Thyroid gland (tissue), 4 donors: ENCODE results near the gene ANKRD39. TPM values are rescaled to one million over a fixed set of nuclear protein-coding genes. Genes with fewer than 3 reads are reported as not detected.
"Not testable (repeated sequence)": the region's sequence is repeated elsewhere in the genome, so short reads cannot be mapped to it uniquely, and the experiment has no call there.

Experiments
- DNase-seq, 2 donors: peaks; one replicate each; pipeline ENCODE4 v3.0.0-alpha.2; 2019
- H3K27ac ChIP-seq, 3 donors: fragments of 200-600 bp; sonication (generic); 1 replicate in 2 of 3; 2 replicates in 1 of 3; pipeline ENCODE4 v1.5.1; 2016 to 2019; ENCODE audit warnings: mild to moderate bottlenecking in 1 of 3, moderate library complexity in 1 of 3
- H3K27me3 ChIP-seq: fragments of 200-600 bp; sonication (generic); one replicate; pipeline ENCODE4 v1.5.1; 2019
- H3K36me3 ChIP-seq, 2 donors: fragments of 200-600 bp; sonication (generic); one replicate each; pipeline ENCODE4 v1.5.1; 2016 to 2019
- H3K4me1 ChIP-seq, 2 donors: fragments of 200-600 bp; sonication (generic); one replicate each; pipeline ENCODE4 v1.5.1; 2017 to 2019
- H3K4me3 ChIP-seq, 3 donors: fragments of 200-600 bp; sonication (generic); replicated peaks in 1 of 3; 1 replicate in 2 of 3; 2 replicates in 1 of 3; pipeline ENCODE4 v1.5.1; 2016; ENCODE audit warnings: mild to moderate bottlenecking in 1 of 3
- H3K9me3 ChIP-seq: fragments of 200-600 bp; sonication (generic); one replicate; pipeline ENCODE4 v1.5.1; 2017
- POLR2A ChIP-seq, 2 donors: fragments of 450-650 bp; IDR thresholded peaks; one replicate each; pipeline ENCODE4 v1.6.1; 2017; ENCODE audit warnings: antibody characterized with exemption in 2 of 2, mild to moderate bottlenecking in 2 of 2, moderate library complexity in 1 of 2
- WGBS, 2 donors: methylation state at CpG; one replicate each; pipeline ENCODE4 v1.1.5; 2017; 5-methylcytosine and 5-hydroxymethylcytosine counted together
- intact Hi-C: fragments of 100-400 bp; cut with DNase I; formaldehyde crosslinking; loops from one replicate; pipeline ENCODE4 v1.15.1; 2023
- total RNA-seq, 4 donors: library from RNA; depleted of rRNA; stranded (reverse); fragments of >200 nt; gene quantifications; one replicate each; pipeline ENCODE4 v1.2.3, GENCODE V29; 2016
- TF ChIP-seq, protein P1 (sequence below), 6 experiments: fragments of 200-600 bp in 3 of 6; fragments of 450-650 bp in 3 of 6; sonication (generic) in 3 of 6; IDR thresholded peaks; one replicate each; pipeline ENCODE4 v1.5.1; 2016 to 2019; ENCODE audit warnings: antibody characterized with exemption in 6 of 6, mild to moderate bottlenecking in 2 of 6, inconsistent platforms in 1 of 6, moderate library complexity in 1 of 6

ANKRD39 gene
- total RNA-seq, 4 donors from 2014 or later = 11.6 to 25.7 (median 14.1) TPM

DNA sequence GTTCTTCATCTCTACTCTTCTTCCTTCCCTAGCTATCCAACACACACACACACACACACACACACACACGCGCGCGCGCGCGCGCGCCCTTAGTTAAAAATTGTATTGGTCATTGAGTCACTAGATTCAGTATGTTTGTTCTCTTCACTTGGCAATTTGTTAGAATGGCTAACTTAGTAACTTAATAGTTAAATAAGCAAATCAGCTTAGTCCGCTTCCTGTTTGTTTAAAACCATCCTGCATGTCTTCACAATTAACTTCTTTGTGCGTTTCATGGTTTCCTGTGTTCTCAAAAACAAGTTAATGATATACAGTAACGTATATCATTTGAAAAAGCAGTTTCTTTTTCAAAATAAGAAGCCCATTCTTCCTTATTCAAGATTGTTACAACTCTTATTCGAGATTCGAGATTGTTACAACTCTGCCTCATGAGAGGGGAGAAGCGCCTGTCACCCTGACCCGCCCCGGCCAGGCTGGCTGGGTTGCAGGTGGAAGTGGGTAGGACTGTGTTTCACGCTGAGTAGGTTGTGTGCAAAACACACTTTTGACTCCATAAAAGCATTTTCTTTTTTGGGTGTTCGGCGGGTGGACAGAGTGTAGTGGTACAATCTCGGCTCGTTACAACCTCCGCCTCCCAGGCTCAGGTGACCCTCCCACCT lies 51.2 kb downstream of the ANKRD39 start:
- H3K27ac ChIP-seq = no peak overlapping the region
- TF ChIP-seq POLR2A (IDR thresholded peaks at IDR 0.05) = no peak
- TF ChIP-seq, protein P1, sequence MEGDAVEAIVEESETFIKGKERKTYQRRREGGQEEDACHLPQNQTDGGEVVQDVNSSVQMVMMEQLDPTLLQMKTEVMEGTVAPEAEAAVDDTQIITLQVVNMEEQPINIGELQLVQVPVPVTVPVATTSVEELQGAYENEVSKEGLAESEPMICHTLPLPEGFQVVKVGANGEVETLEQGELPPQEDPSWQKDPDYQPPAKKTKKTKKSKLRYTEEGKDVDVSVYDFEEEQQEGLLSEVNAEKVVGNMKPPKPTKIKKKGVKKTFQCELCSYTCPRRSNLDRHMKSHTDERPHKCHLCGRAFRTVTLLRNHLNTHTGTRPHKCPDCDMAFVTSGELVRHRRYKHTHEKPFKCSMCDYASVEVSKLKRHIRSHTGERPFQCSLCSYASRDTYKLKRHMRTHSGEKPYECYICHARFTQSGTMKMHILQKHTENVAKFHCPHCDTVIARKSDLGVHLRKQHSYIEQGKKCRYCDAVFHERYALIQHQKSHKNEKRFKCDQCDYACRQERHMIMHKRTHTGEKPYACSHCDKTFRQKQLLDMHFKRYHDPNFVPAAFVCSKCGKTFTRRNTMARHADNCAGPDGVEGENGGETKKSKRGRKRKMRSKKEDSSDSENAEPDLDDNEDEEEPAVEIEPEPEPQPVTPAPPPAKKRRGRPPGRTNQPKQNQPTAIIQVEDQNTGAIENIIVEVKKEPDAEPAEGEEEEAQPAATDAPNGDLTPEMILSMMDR (IDR thresholded peaks at IDR 0.05) = no peak
- no peak overlapping the region for H3K4me3 ChIP-seq
- H3K9me3 ChIP-seq = no peaks in the 10 kb centered on the region
- no peaks in the 10 kb centered on the region for H3K4me1 ChIP-seq
- no peaks in the 10 kb centered on the region for H3K27me3 ChIP-seq
- 84 to 85% methylated on average over 23 of the region's 23 CpGs for WGBS, 2 donors
- DNase-seq = no peak
- intact Hi-C loops = loop anchor here (10.0 kb wide), 2 partner anchors 172 to 282 kb away; partner anchors contain the start of gene KANSL3
- peaks cover 6 to 7% of the 10 kb centered on the region in 2 donors for H3K36me3 ChIP-seq

DNA sequence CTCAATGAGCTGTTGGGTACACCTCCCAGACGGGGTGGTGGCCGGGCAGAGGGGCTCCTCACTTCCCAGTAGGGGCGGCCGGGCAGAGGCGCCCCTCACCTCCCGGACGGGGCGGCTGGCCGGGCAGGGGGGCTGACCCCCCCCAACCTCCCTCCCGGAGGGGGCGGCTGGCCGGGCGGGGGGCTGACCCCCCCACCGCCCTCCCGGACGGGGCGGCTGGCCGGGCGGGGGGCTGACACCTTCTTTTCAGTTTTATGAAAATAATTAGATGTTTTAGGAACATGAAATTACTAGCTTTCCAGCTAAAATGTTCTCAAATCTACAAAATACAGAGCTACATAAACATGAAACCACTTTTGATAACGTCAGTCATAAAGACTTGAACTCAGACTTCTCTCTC lies 51.9 kb downstream of the ANKRD39 start:
- not testable (repeated sequence) for H3K4me1 ChIP-seq, H3K9me3 ChIP-seq, H3K27me3 ChIP-seq, H3K27ac ChIP-seq, H3K4me3 ChIP-seq, H3K36me3 ChIP-seq, DNase-seq
- intact Hi-C loops = loop anchor here (10.0 kb wide), 2 partner anchors 171 to 281 kb away; partner anchors contain the start of gene KANSL3
- 91 to 95% methylated on average over 6 to 8 of the region's 20 CpGs for WGBS, 2 donors

DNA sequence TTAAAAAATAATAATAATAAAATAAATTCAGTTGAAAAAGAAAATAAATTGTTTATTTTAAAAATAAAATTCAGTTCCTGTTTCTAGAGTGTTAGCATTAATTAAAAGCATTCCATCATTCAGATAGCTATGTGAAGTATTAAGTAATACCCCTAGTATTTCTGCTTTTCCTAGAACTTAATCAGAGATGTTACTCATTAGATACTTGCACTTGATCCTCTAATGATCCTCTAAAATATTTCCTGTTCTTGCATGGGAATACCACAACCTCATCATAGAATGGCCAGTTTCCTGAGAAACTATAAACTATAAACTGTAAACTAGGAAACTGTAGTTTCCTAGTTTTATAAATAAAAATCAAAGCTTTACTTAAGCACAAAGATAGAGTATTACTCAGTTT lies 52.8 kb downstream of the ANKRD39 start:
- DNase-seq = no peak
- peaks cover 4 to 6% of the 10 kb centered on the region in 2 donors for H3K36me3 ChIP-seq

DNA sequence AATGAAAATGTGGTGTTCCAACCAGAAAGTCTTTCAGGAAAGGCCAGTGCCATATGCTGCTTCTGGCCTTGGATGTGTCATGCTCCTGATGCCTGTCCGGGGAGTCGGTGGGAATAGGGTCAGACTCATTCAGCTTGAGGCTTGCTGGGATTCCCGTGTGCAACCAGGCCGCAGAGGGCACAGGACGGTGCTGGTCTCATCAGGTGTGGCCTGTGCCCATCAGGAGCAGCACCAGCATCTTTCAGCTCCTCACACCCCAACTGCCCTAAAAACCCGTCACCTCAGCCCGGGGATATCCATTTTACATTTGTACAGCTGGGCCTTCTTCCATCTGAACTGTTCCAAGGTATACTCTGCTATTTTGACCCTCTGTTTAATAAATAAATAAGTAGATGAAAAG lies 55.1 kb downstream of the ANKRD39 start:
- TF ChIP-seq, protein P1 (IDR thresholded peaks at IDR 0.05) = no peak
- no peak for TF ChIP-seq POLR2A (IDR thresholded peaks at IDR 0.05)
- H3K27me3 ChIP-seq = no peaks in the 10 kb centered on the region
- no peaks in the 10 kb centered on the region for H3K36me3 ChIP-seq
- no peaks in the 10 kb centered on the region for H3K9me3 ChIP-seq
- DNase-seq = no peak
- H3K4me3 ChIP-seq = no peak overlapping the region
- peaks cover 3 to 4% of the 10 kb centered on the region in 2 donors for H3K4me1 ChIP-seq
- H3K27ac ChIP-seq = no peak overlapping the region
- 91 to 94% methylated on average over 7 of the region's 7 CpGs for WGBS, 2 donors
- intact Hi-C loops = loop anchor here (10.0 kb wide), 2 partner anchors 168 to 278 kb away; partner anchors contain the start of gene KANSL3

More for the DNA sequence above, 52.8 kb downstream of the ANKRD39 start:
- no peak overlapping the region for H3K4me3 ChIP-seq
- no peak for TF ChIP-seq POLR2A (IDR thresholded peaks at IDR 0.05)
- TF ChIP-seq, protein P1 (IDR thresholded peaks at IDR 0.05) = no peak
- no peak overlapping the region for H3K27ac ChIP-seq
- intact Hi-C loops = loop anchor here (10.0 kb wide), 2 partner anchors 170 to 280 kb away; partner anchors contain the start of gene KANSL3
- H3K4me1 ChIP-seq = peaks cover 3 to 4% of the 10 kb centered on the region in 2 donors
- no peaks in the 10 kb centered on the region for H3K27me3 ChIP-seq
- no peaks in the 10 kb centered on the region for H3K9me3 ChIP-seq

DNA sequence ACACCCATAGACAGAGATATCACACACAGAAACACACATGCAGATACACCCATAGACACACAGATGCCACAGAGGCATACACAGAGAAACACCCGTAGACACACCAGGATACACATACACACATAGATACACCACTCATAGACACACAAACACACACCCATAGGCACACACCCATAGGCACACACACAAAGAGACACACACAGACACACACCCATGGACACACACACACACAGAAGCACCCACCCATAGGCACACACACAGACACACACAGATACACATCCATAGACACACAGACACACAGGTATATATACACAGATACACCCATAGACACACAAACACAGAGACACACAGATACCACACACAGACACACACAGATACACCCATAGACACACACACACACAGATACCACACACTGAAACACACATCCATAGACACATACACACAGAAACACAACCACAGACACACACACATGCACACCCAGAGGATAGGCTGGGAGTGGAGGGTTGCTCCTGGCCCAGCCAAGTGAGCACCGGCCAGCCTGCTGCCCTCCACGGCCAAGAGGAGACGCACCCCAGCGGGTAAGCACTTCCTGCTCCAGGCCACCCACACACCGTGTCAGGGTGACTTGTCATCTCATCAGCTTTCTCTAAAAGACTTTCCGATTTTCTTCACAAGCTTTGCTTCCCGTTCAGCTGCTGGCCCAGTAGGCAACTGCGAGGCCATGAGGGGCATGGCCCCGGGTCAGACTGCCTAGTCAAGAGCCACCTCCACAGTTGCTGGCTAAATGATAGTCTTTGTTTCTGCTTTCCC lies 55.8 kb downstream of the ANKRD39 start:
- peaks cover 0 to 2% of the 10 kb centered on the region in 2 donors for H3K36me3 ChIP-seq
- TF ChIP-seq, protein P1 (IDR thresholded peaks at IDR 0.05) = no peak
- TF ChIP-seq POLR2A (IDR thresholded peaks at IDR 0.05) = no peak
- intact Hi-C loops = loop anchor here (10.0 kb wide), 2 partner anchors 167 to 277 kb away; partner anchors contain the start of gene KANSL3
- H3K4me3 ChIP-seq = no peak overlapping the region
- peaks cover 3 to 4% of the 10 kb centered on the region in 2 donors for H3K4me1 ChIP-seq
- H3K27me3 ChIP-seq = no peaks in the 10 kb centered on the region
- no peak overlapping the region for H3K27ac ChIP-seq
- no peaks in the 10 kb centered on the region for H3K9me3 ChIP-seq
- 89 to 94% methylated on average over 6 to 10 of the region's 10 CpGs for WGBS, 2 donors
- DNase-seq = no peak
